H54 (cell line): ENCODE results near the gene GLT8D2.

Source experiments
- DNase-seq: peaks from one replicate; pipeline ENCODE4 v3.0.0; 2011; ENCODE audit warnings: low spot score, mixed read lengths; ENCODE audit not compliant: insufficient read length
- FAIRE-seq: peaks from 3 replicates; lab custom pipeline; 2011; peaks lifted over from hg19 to GRCh38; lab: Jason Lieb, UNC
- POLR2A ChIP-seq: IDR thresholded peaks from 2 replicates; pipeline ENCODE4 v1.6.1; 2011; ENCODE audit warnings: low read depth, mild to moderate bottlenecking, low read length

The GLT8D2 gene

GRCh38 chr12:103958621-103959020 is 91.4 kb downstream of the GLT8D2 start:
- no peak for FAIRE-seq

GRCh38 chr12:103957865-103958388 is 92.1 kb downstream of the GLT8D2 start:
- TF ChIP-seq POLR2A: no peak
- no peak for DNase-seq
- FAIRE-seq: no peak

More at GRCh38 chr12:103958621-103959020, 91.4 kb downstream of the GLT8D2 start:
- DNase-seq: no peak
- TF ChIP-seq POLR2A: no peak

- TF ChIP-seq POLR2A: peak; percentile 24; the same call in 1 of the 2 replicates
- FAIRE-seq (no peak), DNase-seq (peak; percentile 30)
These were observed 93.4 kb downstream of the GLT8D2 start for GRCh38 chr12:103956509-103957027.

- no peak for FAIRE-seq
- no peak for TF ChIP-seq POLR2A
These were observed 94.0 kb downstream of the GLT8D2 start for GRCh38 chr12:103955811-103956508.

GRCh38 chr12:103952497-103952896 is 97.5 kb downstream of the GLT8D2 start:
- no peak for TF ChIP-seq POLR2A
- peak; percentile 11 for FAIRE-seq

More at GRCh38 chr12:103955811-103956508, 94.0 kb downstream of the GLT8D2 start:
- no peak for DNase-seq

GRCh38 chr12:103948746-103949406 is 101.1 kb downstream of the GLT8D2 start:
- FAIRE-seq: no peak
- no peak for DNase-seq
- no peak for TF ChIP-seq POLR2A

More at GRCh38 chr12:103952497-103952896, 97.5 kb downstream of the GLT8D2 start:
- DNase-seq: no peak

GRCh38 chr12:103947871-103948555 is 102.0 kb downstream of the GLT8D2 start:
- FAIRE-seq: no peak
- no peak for DNase-seq
- TF ChIP-seq POLR2A: no peak

GRCh38 chr12:103944964-103945363 is 105.0 kb downstream of the GLT8D2 start:
- DNase-seq: no peak
- TF ChIP-seq POLR2A: no peak
- FAIRE-seq: peak; percentile 48
